ENCODE data around the gene L1TD1. TPM values are rescaled to one million over a fixed set of nuclear protein-coding genes. Genes with fewer than 3 reads are reported as not detected.

The L1TD1 gene
- total RNA-seq, 4 donors from 2014 or later, result 0.28 TPM; not detected in 3

DNA sequence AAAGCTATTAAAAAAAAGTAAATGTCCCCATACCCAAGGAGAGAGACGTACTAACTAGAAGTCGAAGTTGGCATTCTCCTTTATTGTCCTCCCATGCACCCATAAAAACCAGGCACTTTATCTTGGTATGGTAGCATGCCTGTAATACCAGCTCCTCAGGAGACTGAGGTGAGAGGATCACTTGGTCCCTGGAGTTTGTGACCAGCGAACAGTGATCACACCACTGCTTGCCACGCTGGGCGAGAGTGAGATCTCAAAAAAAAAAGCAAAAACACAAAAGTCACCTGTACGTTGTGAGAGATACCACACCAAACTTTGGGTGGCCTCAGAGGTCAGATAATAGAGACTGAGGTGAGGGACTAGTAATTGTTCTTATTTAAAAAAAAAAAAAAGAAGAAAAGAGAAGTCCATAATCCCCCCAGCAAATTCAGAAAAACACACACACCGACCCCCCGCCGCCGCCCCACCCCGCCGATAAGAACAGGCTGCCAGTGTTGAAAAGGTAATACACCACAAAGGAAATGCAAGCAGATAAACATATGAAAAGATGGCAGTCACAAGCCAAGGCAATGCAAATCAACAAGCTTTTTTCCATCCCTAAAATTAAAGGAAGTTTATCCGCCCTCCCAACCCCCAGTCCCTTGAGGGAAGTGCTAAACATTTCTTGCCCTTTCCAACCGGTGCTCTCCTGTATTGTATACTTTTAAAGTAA lies 3.6 kb downstream of the L1TD1 start:
- H3K27me3 ChIP-seq, result peaks cover 0 to 7% of the 10 kb centered on the region in 2 donors
- no peaks in the 10 kb centered on the region for H3K36me3 ChIP-seq
- H3K27ac ChIP-seq, result no peak overlapping the region
- no peak for TF ChIP-seq POLR2A (IDR thresholded peaks at IDR 0.05)
- peaks cover 0 to 3% (median 0%) of the 10 kb centered on the region in 4 donors for H3K4me1 ChIP-seq
- H3K4me3 ChIP-seq, result no peak overlapping the region
- DNase-seq, result no peak
- no peaks in the 10 kb centered on the region for H3K9me3 ChIP-seq

DNA sequence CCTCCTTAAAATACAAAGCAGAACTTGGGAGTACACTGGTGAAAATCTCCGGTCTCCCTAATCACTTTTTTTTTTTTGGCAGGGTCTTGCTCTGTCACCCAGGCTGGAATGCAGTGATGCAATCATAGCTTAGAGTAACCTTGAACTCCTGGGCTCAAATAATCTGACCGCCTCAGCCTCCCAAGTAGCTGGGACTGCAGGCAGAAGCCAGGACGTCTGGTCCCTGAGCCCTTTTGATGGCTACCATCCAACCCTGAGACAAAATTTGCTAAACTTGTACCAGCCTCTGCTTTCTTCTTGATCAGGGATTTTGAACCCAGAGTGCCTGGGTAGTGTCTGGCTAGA lies 4.1 kb downstream of the L1TD1 start:
- DNase-seq, result no peak
- Histone ChIP-seq H3K27me3 (peaks cover 0 to 7% of the 10 kb centered on the region in 2 donors), H3K27ac (no peak overlapping the region), H3K4me3 (no peak overlapping the region), H3K9me3 (no peaks in the 10 kb centered on the region), H3K4me1 (peaks cover 0 to 3% (median 0%) of the 10 kb centered on the region in 4 donors), H3K36me3 (no peaks in the 10 kb centered on the region)
- TF ChIP-seq POLR2A (IDR thresholded peaks at IDR 0.05), result no peak
- TF ChIP-seq, protein P1, sequence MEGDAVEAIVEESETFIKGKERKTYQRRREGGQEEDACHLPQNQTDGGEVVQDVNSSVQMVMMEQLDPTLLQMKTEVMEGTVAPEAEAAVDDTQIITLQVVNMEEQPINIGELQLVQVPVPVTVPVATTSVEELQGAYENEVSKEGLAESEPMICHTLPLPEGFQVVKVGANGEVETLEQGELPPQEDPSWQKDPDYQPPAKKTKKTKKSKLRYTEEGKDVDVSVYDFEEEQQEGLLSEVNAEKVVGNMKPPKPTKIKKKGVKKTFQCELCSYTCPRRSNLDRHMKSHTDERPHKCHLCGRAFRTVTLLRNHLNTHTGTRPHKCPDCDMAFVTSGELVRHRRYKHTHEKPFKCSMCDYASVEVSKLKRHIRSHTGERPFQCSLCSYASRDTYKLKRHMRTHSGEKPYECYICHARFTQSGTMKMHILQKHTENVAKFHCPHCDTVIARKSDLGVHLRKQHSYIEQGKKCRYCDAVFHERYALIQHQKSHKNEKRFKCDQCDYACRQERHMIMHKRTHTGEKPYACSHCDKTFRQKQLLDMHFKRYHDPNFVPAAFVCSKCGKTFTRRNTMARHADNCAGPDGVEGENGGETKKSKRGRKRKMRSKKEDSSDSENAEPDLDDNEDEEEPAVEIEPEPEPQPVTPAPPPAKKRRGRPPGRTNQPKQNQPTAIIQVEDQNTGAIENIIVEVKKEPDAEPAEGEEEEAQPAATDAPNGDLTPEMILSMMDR (IDR thresholded peaks at IDR 0.05), result no peak

DNA sequence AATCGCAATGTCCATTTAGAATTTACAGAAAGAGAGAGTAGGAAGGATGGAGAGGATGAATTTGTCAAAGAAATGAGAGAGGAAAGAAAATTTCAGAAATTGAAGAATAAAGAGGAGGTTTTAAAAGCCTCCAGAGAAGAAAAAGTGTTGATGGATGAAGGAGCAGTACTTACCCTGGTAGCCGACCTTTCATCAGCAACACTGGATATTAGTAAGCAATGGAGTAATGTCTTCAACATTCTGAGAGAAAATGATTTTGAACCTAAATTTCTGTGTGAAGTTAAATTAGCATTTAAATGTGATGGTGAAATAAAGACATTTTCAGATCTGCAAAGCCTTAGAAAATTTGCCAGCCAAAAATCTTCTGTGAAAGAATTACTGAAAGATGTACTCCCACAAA lies 12.5 kb downstream of the L1TD1 start:
- Histone ChIP-seq H3K4me1 (no peaks in the 10 kb centered on the region), H3K27me3 (no peaks in the 10 kb centered on the region), H3K36me3 (no peaks in the 10 kb centered on the region), H3K9me3 (peaks cover 0 to 10% (median 0%) of the 10 kb centered on the region in 4 donors), H3K4me3 (no peak overlapping the region), H3K27ac (no peak overlapping the region)
- no peak for DNase-seq
- no peak for TF ChIP-seq POLR2A (IDR thresholded peaks at IDR 0.05)
- TF ChIP-seq, protein P1 (IDR thresholded peaks at IDR 0.05), result no peak

DNA sequence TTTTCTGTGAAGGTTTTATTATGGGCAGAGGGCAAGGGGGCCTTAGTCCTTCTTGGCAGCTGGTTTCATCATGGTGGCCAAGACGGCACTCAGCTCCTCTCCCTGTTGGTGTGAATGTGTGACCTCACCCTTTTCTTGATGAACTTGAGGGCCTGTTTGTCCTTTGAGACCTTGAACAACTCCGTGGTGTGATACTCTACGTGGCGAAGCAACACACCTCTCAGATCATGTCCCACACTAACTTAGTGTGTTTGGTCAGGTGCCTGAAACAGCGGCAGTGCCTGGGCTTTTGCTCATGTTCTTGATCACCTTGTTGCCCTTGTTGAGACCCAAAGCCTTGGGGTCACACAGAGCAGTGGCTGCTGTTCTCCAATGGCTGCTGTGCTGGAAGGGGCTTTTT lies 13.4 kb downstream of the L1TD1 start:
- H3K36me3 ChIP-seq, result no peaks in the 10 kb centered on the region
- H3K4me3 ChIP-seq, result no peak overlapping the region
- H3K27ac ChIP-seq, result no peak overlapping the region
- no peaks in the 10 kb centered on the region for H3K27me3 ChIP-seq
- no peak for TF ChIP-seq POLR2A (IDR thresholded peaks at IDR 0.05)
- TF ChIP-seq, protein P1 (IDR thresholded peaks at IDR 0.05), result no peak
- H3K9me3 ChIP-seq, result peaks cover 0 to 10% (median 0%) of the 10 kb centered on the region in 4 donors
- peak in 1 of 3 donors; percentile 18 for DNase-seq
- no peaks in the 10 kb centered on the region for H3K4me1 ChIP-seq

DNA sequence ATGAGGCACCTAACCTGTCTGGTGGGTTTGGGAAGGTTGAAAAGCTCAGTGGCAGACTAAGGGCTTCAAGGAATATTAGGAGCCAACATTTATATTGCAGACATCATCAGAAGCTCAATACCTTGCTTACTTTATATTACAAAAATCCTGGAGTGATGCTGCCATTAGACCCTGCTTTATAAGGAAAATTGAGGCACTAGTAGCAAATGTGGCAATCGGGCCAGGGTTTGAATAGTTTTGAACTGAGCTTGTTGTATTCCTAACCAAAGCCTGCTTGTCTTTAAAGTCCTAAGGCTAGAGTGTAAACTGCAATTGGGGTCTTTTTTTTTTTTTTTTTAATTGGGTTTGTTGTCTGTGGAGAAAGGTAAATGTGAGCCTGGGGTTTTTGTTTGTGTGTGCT lies 14.3 kb downstream of the L1TD1 start:
- no peak for DNase-seq
- Histone ChIP-seq H3K4me1 (no peaks in the 10 kb centered on the region), H3K27me3 (no peaks in the 10 kb centered on the region), H3K9me3 (peaks cover 0 to 10% (median 0%) of the 10 kb centered on the region in 4 donors), H3K36me3 (no peaks in the 10 kb centered on the region), H3K4me3 (no peak overlapping the region), H3K27ac (no peak overlapping the region)
- TF ChIP-seq, protein P1 (IDR thresholded peaks at IDR 0.05), result no peak
- TF ChIP-seq POLR2A (IDR thresholded peaks at IDR 0.05), result no peak

DNA sequence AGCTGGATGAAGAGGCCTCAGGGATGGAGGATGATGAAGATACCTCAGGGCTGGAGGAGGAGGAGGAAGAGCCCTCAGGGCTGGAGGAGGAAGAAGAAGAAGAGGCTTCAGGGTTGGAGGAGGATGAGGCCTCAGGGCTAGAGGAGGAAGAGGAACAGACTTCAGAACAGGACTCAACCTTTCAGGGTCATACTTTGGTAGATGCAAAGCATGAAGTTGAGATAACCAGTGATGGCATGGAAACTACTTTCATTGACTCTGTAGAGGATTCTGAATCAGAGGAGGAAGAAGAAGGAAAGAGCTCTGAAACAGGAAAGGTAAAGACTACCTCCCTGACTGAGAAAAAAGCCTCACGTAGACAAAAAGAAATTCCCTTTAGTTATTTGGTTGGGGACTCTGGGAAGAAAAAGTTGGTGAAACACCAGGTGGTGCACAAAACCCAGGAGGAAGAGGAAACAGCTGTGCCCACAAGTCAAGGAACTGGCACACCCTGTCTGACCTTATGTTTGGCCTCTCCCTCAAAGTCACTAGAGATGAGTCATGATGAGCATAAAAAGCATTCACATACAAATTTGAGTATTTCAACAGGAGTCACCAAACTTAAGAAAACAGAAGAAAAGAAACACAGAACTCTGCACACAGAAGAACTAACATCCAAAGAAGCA lies 15.4 kb downstream of the L1TD1 start:
- H3K27me3 ChIP-seq, result no peaks in the 10 kb centered on the region
- no peak overlapping the region for H3K27ac ChIP-seq
- no peaks in the 10 kb centered on the region for H3K4me1 ChIP-seq
- no peak overlapping the region for H3K4me3 ChIP-seq
- peaks cover 0 to 10% (median 0%) of the 10 kb centered on the region in 4 donors for H3K9me3 ChIP-seq
- no peaks in the 10 kb centered on the region for H3K36me3 ChIP-seq
- TF ChIP-seq, protein P1 (IDR thresholded peaks at IDR 0.05), result no peak
- TF ChIP-seq POLR2A (IDR thresholded peaks at IDR 0.05), result no peak
- DNase-seq, result peak in 1 of 3 donors; percentile 3

Data from Peyer's patch (tissue), 4 donors.